GM10248 (cell line): ENCODE measurements around the gene GTF2IRD1.
"Not testable (repeated sequence)": the region's sequence is repeated elsewhere in the genome, so short reads cannot be mapped to it uniquely, and the experiment has no call there.

Experiments
- CTCF ChIA-PET: fragments of 300-600 bp; sonication (Branson Sonifier 250); formaldehyde crosslinking; extraction: SDS; loops from one replicate; lab custom pipeline; 2021; ENCODE audit warnings: antibody characterized with exemption; lab: Yijun Ruan, JAX
- POLR2A ChIA-PET: fragments of 350-650 bp; sonication (Branson Sonifier 250); formaldehyde crosslinking; extraction: SDS; loops from one replicate; lab custom pipeline; 2020; ENCODE audit warnings: antibody characterized with exemption; lab: Yijun Ruan, JAX
- DNase-seq: peaks from one replicate; pipeline ENCODE4 v3.0.0; 2012; ENCODE audit errors: extremely low spot score
- CTCF ChIP-seq: IDR thresholded peaks from 2 replicates; pipeline ENCODE4 v1.5.1; 2012; ENCODE audit warnings: mild to moderate bottlenecking, low read depth; ENCODE audit errors: extremely low read depth, missing control alignments, control extremely low read depth

GTF2IRD1 gene

DNA sequence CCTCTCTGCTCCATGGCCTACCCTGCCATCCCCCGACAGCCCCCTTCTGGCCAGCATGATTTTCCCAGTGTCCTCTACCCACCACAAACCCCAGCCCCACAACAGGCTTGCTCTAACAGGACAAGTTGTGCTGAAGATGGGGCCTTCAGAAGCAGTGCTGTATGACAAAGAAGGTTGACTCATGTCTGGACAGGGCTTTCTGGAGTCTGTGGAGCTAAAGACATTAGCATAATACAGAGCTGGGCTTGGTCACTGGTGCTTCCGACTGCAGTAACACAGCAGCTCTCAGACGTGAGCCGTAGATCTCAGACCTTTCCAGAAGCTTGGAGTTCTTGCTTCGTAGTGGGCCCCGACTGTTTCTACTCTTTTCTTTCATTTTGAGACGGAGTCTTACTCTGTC is 100.5 kb downstream of the GTF2IRD1 start:
- no peak for TF ChIP-seq CTCF
- CTCF ChIA-PET = interaction anchor here (2.6 kb wide), 1 partner anchor 12 kb away, joined by 12 read pairs; no protein-coding TSS in a partner anchor
- no peak for DNase-seq
- POLR2A ChIA-PET = no interaction called here

- DNase-seq = no peak
- CTCF ChIA-PET = no interaction called here
- TF ChIP-seq CTCF = no peak
- POLR2A ChIA-PET = no interaction called here
These were observed 106.5 kb downstream of the GTF2IRD1 start for GRCh38 chr7:74560086-74560719.

- CTCF ChIA-PET = interaction anchor here (1.0 kb wide), 1 partner anchor 11 kb away, joined by 3 read pairs; no protein-coding TSS in a partner anchor
- TF ChIP-seq CTCF = no peak
These were observed 108.3 kb downstream of the GTF2IRD1 start for GRCh38 chr7:74561898-74562613.

GRCh38 chr7:74563639-74564038 is 109.9 kb downstream of the GTF2IRD1 start:
- CTCF ChIA-PET, DNase-seq, POLR2A ChIA-PET: not testable (repeated sequence)

More at GRCh38 chr7:74561898-74562613, 108.3 kb downstream of the GTF2IRD1 start:
- POLR2A ChIA-PET = interaction anchor here (0.6 kb wide), 1 partner anchor 1142 kb away, joined by 6 read pairs; no protein-coding TSS in a partner anchor
- no peak for DNase-seq

- ChIA-PET POLR2A (no interaction called here), CTCF (interaction anchor here (0.6 to 3.8 kb wide), 16 partner anchors 10 to 501 kb away, joined by 3 to 31 read pairs (median 4); no protein-coding TSS in a partner anchor)
These were observed 113.6 kb downstream of the GTF2IRD1 start for GRCh38 chr7:74567318-74567668.

DNA sequence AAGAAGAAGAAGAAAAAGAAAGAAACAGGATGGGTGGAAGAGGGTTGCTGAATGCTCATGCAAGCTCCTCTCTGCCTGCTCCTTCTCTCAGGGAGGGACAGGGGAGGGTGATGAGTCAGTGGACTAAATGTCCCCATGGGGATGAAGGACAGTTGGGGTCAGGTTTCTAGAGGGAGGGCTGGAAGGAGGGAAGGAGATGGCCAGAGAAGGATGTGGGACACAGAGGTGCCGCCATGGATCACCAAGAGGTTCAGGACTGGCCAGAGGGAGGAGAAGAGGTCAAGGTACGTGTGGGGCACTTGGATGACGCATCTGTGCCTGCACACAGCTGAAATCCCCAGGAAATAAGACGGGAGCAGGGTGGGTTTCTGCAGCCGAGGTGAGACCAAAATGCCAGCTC is 115.0 kb downstream of the GTF2IRD1 start:
- no peak for TF ChIP-seq CTCF
- DNase-seq = no peak
- CTCF ChIA-PET = interaction anchor here (1.5 kb wide), 2 partner anchors 10 to 151 kb away, joined by 3 read pairs; no protein-coding TSS in a partner anchor
- POLR2A ChIA-PET = no interaction called here

More at GRCh38 chr7:74567318-74567668, 113.6 kb downstream of the GTF2IRD1 start:
- TF ChIP-seq CTCF = no peak
- DNase-seq = no peak
